Liver (tissue), 9 donors: ENCODE data around the gene SLC6A17. TPM values are rescaled to one million over a fixed set of nuclear protein-coding genes. Genes with fewer than 3 reads are reported as not detected.

Experiments
- DNase-seq: peaks from one replicate; pipeline ENCODE4 v3.0.0-alpha.2; 2017; ENCODE audit warnings: low spot score
- H3K27ac ChIP-seq, 2 donors: one replicate each; pipeline ENCODE4 v1.7.0; 2013; ENCODE audit warnings: inconsistent platforms in 2 of 2, low read length in 2 of 2, control low read depth in 1 of 2, low read depth in 1 of 2, mild to moderate bottlenecking in 1 of 2
- H3K27me3 ChIP-seq, 4 donors: one replicate each; pipeline versions ENCODE4 v1.6.1 to v1.7.0; 2013; ENCODE audit warnings: low read length in 3 of 4, inconsistent platforms in 1 of 4, mild to moderate bottlenecking in 1 of 4, moderate library complexity in 1 of 4; ENCODE audit not compliant: control insufficient read depth in 4 of 4, insufficient read depth in 4 of 4
- H3K36me3 ChIP-seq, 4 donors: one replicate each; pipeline versions ENCODE4 v1.6.1 to v1.7.0; 2013; ENCODE audit warnings: low read length in 3 of 4, mild to moderate bottlenecking in 3 of 4, low read depth in 1 of 4, moderate library complexity in 1 of 4; ENCODE audit not compliant: control insufficient read depth in 4 of 4, insufficient read depth in 3 of 4
- H3K4me1 ChIP-seq, 4 donors: one replicate each; pipeline versions ENCODE4 v1.6.1 to v1.7.0; 2013; ENCODE audit warnings: low read length in 3 of 4, mild to moderate bottlenecking in 3 of 4, moderate library complexity in 1 of 4; ENCODE audit not compliant: control insufficient read depth in 4 of 4, insufficient read depth in 4 of 4
- H3K4me3 ChIP-seq, 3 donors: one replicate each; pipeline versions ENCODE4 v1.6.1 to v1.7.0; 2013; ENCODE audit warnings: low read length in 3 of 3, control low read depth in 1 of 3, low read depth in 1 of 3, mild to moderate bottlenecking in 1 of 3
- H3K9ac ChIP-seq, 2 donors: one replicate each; pipeline ENCODE4 v1.7.0; 2013; ENCODE audit warnings: low read length in 2 of 2, mild to moderate bottlenecking in 2 of 2, moderate library complexity in 2 of 2, control low read depth in 1 of 2, low read depth in 1 of 2
- H3K9me3 ChIP-seq, 4 donors: one replicate each; pipeline versions ENCODE4 v1.6.1 to v1.7.0; 2013; ENCODE audit warnings: low read length in 3 of 4; ENCODE audit not compliant: control insufficient read depth in 4 of 4
- ATF3 ChIP-seq: IDR thresholded peaks from 2 replicates; pipeline ENCODE4 v1.6.1; 2016; ENCODE audit warnings: antibody characterized with exemption
- CTCF ChIP-seq: fragments of 150-350 bp; IDR thresholded peaks from 2 replicates; pipeline ENCODE4 v1.5.1; 2017; ENCODE audit warnings: improper control_type of control experiment, low read depth, low read length; ENCODE audit not compliant: missing input control
- EGR1 ChIP-seq, 2 donors: IDR thresholded peaks; 2 replicates each; pipeline ENCODE4 v1.6.1; 2016 to 2018; ENCODE audit warnings: antibody characterized with exemption in 2 of 2, low read depth in 2 of 2
- FOXA1 ChIP-seq: IDR thresholded peaks from 2 replicates; pipeline ENCODE4 v1.6.1; 2016; ENCODE audit warnings: antibody characterized with exemption
- FOXA2 ChIP-seq: IDR thresholded peaks from 2 replicates; pipeline ENCODE4 v1.6.1; 2016; ENCODE audit warnings: antibody characterized with exemption
- GABPA ChIP-seq, 2 donors: IDR thresholded peaks in 1 of 2; conservative IDR thresholded peaks in 1 of 2; 2 replicates each; pipeline ENCODE4 v1.6.1; 2016; ENCODE audit warnings: antibody characterized with exemption in 2 of 2, mild to moderate bottlenecking in 1 of 2, moderate library complexity in 1 of 2
- HNF4A ChIP-seq, 2 donors: conservative IDR thresholded peaks; 2 replicates each; pipeline ENCODE4 v1.6.1; 2016; ENCODE audit warnings: antibody characterized with exemption in 2 of 2, mild to moderate bottlenecking in 2 of 2
- HNF4G ChIP-seq: IDR thresholded peaks from 2 replicates; pipeline ENCODE4 v1.6.1; 2016; ENCODE audit warnings: antibody characterized with exemption
- JUND ChIP-seq, 2 donors: IDR thresholded peaks; 2 replicates each; pipeline ENCODE4 v1.6.1; 2016; ENCODE audit warnings: antibody characterized with exemption in 2 of 2
- MAX ChIP-seq: IDR thresholded peaks from 2 replicates; pipeline ENCODE4 v1.6.1; 2016; ENCODE audit warnings: antibody characterized with exemption
- NR2F2 ChIP-seq: IDR thresholded peaks from 2 replicates; pipeline ENCODE4 v1.6.1; 2016; ENCODE audit warnings: antibody characterized with exemption
- RAD21 ChIP-seq, 2 donors: IDR thresholded peaks; 2 replicates each; pipeline ENCODE4 v1.6.1; 2016; ENCODE audit warnings: antibody characterized with exemption in 2 of 2, mild to moderate bottlenecking in 2 of 2
- REST ChIP-seq: IDR thresholded peaks from 2 replicates; pipeline ENCODE4 v1.6.1; 2016; ENCODE audit warnings: antibody characterized with exemption, mild to moderate bottlenecking
- RXRA ChIP-seq, 2 donors: IDR thresholded peaks; 2 replicates each; pipeline ENCODE4 v1.6.1; 2017 to 2018; ENCODE audit warnings: antibody characterized with exemption in 2 of 2, mild to moderate bottlenecking in 1 of 2
- SP1 ChIP-seq: IDR thresholded peaks from 2 replicates; pipeline ENCODE4 v1.6.1; 2018; ENCODE audit warnings: antibody characterized with exemption, mild to moderate bottlenecking
- TAF1 ChIP-seq: conservative IDR thresholded peaks from 2 replicates; pipeline ENCODE4 v1.6.1; 2016; ENCODE audit warnings: antibody characterized with exemption, mild to moderate bottlenecking
- YY1 ChIP-seq: IDR thresholded peaks from 2 replicates; pipeline ENCODE4 v1.6.1; 2016; ENCODE audit warnings: antibody characterized with exemption, mild to moderate bottlenecking
- ZBTB33 ChIP-seq: IDR thresholded peaks from 2 replicates; pipeline ENCODE4 v1.6.1; 2016; ENCODE audit warnings: antibody characterized with exemption
- WGBS: extraction: QIAGEN DNeasy Blood & Tissue Kit; methylation state at CpG from one replicate; pipeline ENCODE4 v1.1.7; 2013; 5-methylcytosine and 5-hydroxymethylcytosine counted together
- polyA plus RNA-seq, 2 donors: library from polyadenylated mRNA; stranded (reverse) in 1 of 2; unstranded in 1 of 2; fragments of 200-250 nt in 1 of 2; fragments of >200 nt in 1 of 2; fragmentation: Nextera tagmentation in 1 of 2; extraction: Ambion mirVana in 1 of 2; gene quantifications; one replicate each; pipeline versions ENCODE4 v1.2.1 to v1.2.3, GENCODE V29; 2013 to 2015
- total RNA-seq, 2 donors: library from RNA; depleted of rRNA; stranded (reverse); fragments of >200 nt; gene quantifications; one replicate each; pipeline ENCODE4 v1.2.3, GENCODE V29; 2014
- donor health status: healthy.
- donor health status: healthy.
- donor health status: healthy.
- donor health status: healthy.
- donor health status: healthy.

SLC6A17 gene
- total and polyA plus RNA-seq, 4 donors: not detected

GRCh38 chr1:110235834-110236682 is 85.8 kb downstream of the SLC6A17 start:
- Histone ChIP-seq H3K9ac (no peak overlapping the region), H3K27ac (peak overlapping the region in 1 of 2 donors; percentile 18), H3K36me3 (no peaks in the 10 kb centered on the region), H3K4me1 (no peaks in the 10 kb centered on the region), H3K9me3 (no peaks in the 10 kb centered on the region), H3K27me3 (no peaks in the 10 kb centered on the region), H3K4me3 (no peak overlapping the region)
- no peak for TF ChIP-seq GABPA (IDR thresholded peaks at IDR 0.05 in 1 of 2, conservative IDR thresholded peaks at IDR 0.05 in 1 of 2)
- TF ChIP-seq NR2F2: no peak
- TF ChIP-seq JUND (IDR thresholded peaks at IDR 0.05): no peak
- no peak for TF ChIP-seq FOXA1
- no peak for TF ChIP-seq HNF4A (conservative IDR thresholded peaks at IDR 0.05)
- no peak for TF ChIP-seq MAX
- TF ChIP-seq CTCF: no peak
- no peak for TF ChIP-seq EGR1 (IDR thresholded peaks at IDR 0.05; ENCODE audit: low read depth in 2 of 2)
- no peak for TF ChIP-seq RXRA (IDR thresholded peaks at IDR 0.05)
- no peak for TF ChIP-seq HNF4G
- no peak for TF ChIP-seq SP1
- no peak for TF ChIP-seq ZBTB33
- TF ChIP-seq ATF3: no peak
- TF ChIP-seq TAF1: no peak
- TF ChIP-seq REST: no peak
- no peak for TF ChIP-seq RAD21 (IDR thresholded peaks at IDR 0.05)
- no peak for TF ChIP-seq FOXA2
- no peak for TF ChIP-seq YY1
- no peak for DNase-seq
- WGBS: 66% methylated on average over 11 of the region's 11 CpGs
